PC-9 (cell line): ENCODE results near the gene BRCA1.

Source experiments
- EZH2 ChIP-seq: fragments of 200-600 bp; sonication (generic); IDR thresholded peaks from 2 replicates; pipeline ENCODE4 v1.8.0; 2017; ENCODE audit warnings: antibody characterized with exemption, low read depth
- TF ChIP-seq, protein P1 (sequence below): fragments of 200-600 bp; sonication (generic); conservative IDR thresholded peaks from 2 replicates; pipeline ENCODE4 v1.6.1; 2017; ENCODE audit warnings: mixed run types, antibody characterized with exemption, mild to moderate bottlenecking, moderate library complexity

DNA sequence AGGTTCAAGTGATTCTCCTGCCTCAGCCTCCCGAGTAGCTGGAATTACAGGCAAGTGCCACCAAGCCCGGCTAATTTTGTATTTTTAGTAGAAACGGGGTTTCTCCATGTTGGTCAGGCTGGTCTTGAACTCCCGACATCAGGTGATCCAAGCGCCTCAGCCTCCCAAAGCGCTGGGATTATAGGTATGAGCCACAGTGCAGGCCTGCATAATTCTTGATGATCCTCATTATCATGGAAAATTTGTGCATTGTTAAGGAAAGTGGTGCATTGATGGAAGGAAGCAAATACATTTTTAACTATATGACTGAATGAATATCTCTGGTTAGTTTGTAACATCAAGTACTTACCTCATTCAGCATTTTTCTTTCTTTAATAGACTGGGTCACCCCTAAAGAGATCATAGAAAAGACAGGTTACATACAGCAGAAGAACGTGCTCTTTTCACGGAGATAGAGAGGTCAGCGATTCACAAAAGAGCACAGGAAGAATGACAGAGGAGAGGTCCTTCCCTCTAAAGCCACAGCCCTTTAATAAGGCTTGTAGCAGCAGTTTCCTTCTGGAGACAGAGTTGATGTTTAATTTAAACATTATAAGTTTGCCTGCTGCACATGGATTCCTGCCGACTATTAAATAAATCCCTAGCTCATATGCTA is 62.1 kb downstream of the BRCA1 start:
- TF ChIP-seq, protein P1, sequence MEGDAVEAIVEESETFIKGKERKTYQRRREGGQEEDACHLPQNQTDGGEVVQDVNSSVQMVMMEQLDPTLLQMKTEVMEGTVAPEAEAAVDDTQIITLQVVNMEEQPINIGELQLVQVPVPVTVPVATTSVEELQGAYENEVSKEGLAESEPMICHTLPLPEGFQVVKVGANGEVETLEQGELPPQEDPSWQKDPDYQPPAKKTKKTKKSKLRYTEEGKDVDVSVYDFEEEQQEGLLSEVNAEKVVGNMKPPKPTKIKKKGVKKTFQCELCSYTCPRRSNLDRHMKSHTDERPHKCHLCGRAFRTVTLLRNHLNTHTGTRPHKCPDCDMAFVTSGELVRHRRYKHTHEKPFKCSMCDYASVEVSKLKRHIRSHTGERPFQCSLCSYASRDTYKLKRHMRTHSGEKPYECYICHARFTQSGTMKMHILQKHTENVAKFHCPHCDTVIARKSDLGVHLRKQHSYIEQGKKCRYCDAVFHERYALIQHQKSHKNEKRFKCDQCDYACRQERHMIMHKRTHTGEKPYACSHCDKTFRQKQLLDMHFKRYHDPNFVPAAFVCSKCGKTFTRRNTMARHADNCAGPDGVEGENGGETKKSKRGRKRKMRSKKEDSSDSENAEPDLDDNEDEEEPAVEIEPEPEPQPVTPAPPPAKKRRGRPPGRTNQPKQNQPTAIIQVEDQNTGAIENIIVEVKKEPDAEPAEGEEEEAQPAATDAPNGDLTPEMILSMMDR = no peak
- no peak for TF ChIP-seq EZH2
